Prostate gland (tissue), 2 donors: ENCODE data around the gene SCN7A.

ENCODE experiments used
- CTCF ChIP-seq, 4 experiments: fragments of 200-600 bp in 2 of 4; fragments of 450-650 bp in 2 of 4; sonication (generic) in 2 of 4; IDR thresholded peaks; 1 replicate in 3 of 4; 2 replicates in 1 of 4; pipeline ENCODE4 v1.5.1; 2016 to 2019; ENCODE audit warnings: antibody characterized with exemption in 4 of 4, mild to moderate bottlenecking in 2 of 4, moderate library complexity in 2 of 4
- POLR2A ChIP-seq: fragments of 450-650 bp; IDR thresholded peaks from one replicate; pipeline ENCODE4 v1.6.1; 2016; ENCODE audit warnings: antibody characterized with exemption, mild to moderate bottlenecking

GRCh38 chr2:166458674-166459073, 35.4 kb downstream of the SCN7A start:
- TF ChIP-seq POLR2A = no peak
- TF ChIP-seq CTCF (IDR thresholded peaks at IDR 0.05) = no peak
